Hindlimb muscle (tissue), 1 donor: Measurements from ENCODE around the gene PAX5. TPM values are rescaled to one million over a fixed set of nuclear protein-coding genes. Genes with fewer than 3 reads are reported as not detected.
"Not testable (repeated sequence)": the region's sequence is repeated elsewhere in the genome, so short reads cannot be mapped to it uniquely, and the experiment has no call there.

Experiments used
- DNase-seq: peaks from one replicate; pipeline ENCODE4 v3.0.0-alpha.2; 2013
- polyA plus RNA-seq: library from polyadenylated mRNA; unstranded; fragments of 120-200 nt; gene quantifications from one replicate; pipeline ENCODE4 v1.2.1, GENCODE V29; 2013; ENCODE audit not compliant: insufficient read length

Gene PAX5
- 0.21 TPM for polyA plus RNA-seq

GRCh38 chr9:37033682-37034304, at the start of gene PAX5:
Gene PAX5, minus strand, starts transcription at chr9:37034268. Its CDS starts 237 bp downstream, at chr9:37034031.
- DNase-seq = no peak

DNA sequence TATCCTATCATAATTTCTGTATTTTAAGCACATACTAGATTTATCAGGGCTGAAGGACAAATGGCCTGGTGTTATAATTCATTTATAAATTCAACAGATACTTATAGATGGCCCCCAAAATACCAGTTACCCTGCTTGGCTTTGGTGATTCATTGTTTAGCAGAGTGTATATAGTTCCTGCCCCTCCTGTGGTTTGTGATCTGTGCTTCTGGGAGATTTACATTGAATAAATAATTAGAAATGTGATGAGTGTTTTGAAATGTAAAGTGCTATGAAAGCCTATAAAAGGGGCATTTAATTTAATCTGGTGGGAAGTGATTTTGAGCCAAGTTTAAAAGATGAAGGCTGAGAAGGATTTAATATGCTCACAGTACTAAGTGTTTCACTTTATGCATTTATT, 49.6 kb upstream of the PAX5 start:
- DNase-seq = no peak

- no peak for DNase-seq
Measured at GRCh38 chr9:37082214-37082765, 48.2 kb upstream of the PAX5 start.

DNA sequence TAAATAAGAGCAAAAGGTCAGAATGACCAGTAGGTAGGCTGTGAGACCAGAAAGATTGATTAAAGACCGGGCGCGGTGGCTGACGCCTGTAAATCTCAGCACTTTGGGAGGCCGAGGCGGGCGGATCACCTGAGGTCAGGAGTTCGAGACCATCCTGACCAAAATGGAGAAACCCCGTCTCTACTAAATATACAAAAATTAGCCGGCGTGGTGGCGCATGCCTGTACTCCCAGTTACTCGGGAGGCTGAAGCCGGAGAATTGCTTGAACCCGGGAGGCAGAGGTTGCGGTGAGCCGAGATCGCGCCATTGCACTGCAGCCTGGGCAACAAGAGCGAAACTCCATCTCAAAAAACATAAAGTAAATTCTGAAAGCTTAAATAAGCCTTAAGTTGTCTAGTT, 47.4 kb upstream of the PAX5 start:
- DNase-seq = not testable (repeated sequence)

DNA sequence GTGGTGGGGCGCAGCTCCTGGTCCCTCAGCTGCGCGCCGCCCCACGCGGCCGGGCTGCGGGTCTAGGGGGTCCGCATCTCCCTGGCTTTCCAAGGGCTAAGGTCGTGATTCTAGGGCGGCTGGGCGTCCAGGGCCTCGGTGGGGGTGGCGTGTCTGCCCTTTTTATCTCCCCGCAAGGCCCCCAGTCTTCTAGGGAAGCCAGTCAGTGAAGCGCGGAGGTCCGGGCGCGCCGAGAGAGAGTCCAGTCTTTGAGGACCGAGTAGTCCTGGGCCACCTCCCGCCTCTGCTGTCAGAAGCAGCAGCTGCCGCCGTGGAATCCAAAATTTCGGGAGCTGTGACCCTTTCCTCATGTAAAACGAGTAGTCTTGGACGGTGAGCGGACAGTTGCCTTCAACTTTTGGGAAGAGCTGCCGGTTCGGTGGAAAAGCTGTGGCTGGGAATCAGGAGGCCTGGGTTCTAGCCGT, 46.1 kb upstream of the PAX5 start:
- peak; percentile 38 for DNase-seq

DNA sequence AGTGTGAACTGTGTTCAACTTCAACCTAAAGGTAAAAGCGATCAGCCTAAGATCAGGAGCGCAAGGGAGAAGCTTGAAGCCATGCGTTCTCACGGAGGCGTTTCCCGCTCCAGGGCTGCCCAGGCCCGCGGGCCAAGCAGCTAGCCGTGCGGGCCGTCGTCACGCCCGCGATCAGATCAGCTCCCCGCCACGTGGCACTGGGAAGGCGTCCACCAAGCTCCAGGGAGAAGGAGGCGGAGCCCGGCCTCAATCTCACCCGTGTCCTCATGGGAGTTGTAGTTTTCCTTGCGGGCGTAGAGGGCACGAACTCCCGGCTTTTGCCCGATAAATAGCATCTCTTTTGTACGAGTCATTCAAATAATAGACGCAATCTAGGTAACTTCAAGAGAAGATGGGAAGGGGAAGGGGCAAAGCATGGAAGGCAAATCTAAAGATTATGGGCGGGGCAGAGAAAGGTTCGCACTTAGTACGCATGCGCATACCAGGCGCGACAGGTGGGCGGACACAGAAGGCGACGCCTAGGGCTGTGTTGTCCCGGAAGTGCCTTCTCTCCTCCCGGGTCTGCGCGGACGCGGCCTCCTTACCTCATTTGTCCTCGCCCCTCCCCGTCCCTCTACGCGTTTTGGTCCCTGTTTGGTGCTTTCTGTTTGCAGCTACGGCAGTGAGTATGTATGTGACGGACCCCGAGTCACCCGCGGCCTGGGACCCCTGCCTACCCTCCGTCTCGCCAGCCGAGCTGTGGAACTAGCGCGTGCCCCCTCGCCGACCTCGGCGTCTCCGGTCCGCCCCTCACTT, 45.5 kb upstream of the PAX5 start:
- peak; percentile 92 for DNase-seq

DNA sequence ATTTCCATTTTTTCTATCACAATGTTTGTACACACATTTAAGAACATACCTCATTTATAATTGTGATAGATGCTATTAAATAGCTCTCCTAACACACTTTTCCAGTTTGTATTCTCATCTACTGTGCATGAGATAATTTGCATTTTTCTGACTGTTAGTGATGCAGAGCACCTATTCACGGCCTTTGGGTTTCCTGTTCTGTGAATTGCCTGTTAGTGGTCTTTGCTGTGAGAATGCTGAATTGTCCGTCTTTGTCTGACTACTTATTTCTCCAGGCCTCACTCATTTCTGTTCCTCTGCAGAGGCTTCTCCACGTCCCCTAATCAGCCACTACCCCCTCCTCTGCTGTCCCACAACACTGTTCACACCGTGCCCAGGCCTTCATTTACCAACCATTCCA, 40.7 kb upstream of the PAX5 start:
- DNase-seq = not testable (repeated sequence)

DNA sequence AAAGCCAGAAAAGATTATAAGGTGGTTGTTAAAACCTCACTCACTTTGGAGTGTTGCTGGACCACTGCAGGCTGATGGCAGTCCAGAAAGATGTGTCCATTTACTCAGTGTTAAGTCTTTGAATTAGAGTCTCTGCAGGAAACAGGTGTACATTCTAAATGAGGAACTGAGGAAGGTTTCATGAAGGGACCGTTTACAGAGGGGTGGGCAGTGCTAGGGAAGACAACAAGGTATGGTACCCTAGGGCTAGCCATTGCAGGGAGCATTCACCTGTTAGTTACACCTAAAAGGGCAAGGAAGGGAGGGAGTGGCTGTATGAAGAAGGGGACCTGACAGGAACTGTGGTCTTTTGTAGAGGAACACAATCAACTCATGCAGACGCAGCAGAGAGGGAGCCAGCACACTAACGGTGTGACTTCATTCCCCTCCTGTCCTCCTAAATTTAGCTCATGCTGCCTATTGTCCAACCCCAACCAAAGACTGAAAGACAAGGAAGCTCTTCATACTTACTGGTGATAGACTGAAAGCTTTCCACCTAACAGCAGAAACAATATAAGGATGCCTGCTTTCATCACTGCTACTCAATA, 32.2 kb upstream of the PAX5 start:
- DNase-seq = no peak

DNA sequence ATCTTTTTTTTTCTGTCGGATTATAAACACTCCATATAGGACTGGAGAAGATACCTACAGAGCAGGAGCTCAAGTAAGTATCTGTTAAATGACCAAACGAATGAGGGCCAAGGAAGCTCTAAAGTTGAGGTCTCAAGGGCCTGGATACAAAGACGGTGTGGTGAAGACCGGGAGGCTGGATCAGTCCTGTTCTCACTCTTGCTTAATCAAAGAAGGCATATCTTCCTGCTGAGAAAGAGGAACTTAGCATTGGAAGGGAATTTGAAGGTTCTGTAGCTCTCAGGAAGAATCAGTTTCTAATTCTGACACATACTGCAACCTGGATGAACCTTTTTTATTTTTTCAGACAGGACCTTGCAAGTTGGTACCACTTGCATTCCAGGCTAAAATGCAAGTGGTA, 28.3 kb upstream of the PAX5 start:
- no peak for DNase-seq

DNA sequence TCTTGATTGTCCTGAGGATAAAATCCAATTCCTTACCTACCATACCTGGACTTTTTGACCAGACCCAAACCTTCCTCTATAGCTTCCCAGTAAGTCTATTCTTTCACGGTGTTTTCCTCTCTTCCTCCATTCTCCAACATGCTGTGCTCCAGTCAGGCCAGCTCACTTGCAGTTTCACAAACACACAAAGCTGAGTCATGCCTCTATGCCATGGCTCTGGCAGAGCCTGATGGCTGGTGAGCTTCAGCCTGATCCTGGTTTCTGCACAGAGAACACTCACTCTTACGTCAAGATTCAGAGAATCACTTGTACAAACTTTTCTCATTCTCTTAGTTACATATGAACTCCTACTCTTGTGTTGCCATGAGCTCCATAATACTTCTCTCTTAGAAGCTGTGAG, 27.7 kb upstream of the PAX5 start:
- no peak for DNase-seq

DNA sequence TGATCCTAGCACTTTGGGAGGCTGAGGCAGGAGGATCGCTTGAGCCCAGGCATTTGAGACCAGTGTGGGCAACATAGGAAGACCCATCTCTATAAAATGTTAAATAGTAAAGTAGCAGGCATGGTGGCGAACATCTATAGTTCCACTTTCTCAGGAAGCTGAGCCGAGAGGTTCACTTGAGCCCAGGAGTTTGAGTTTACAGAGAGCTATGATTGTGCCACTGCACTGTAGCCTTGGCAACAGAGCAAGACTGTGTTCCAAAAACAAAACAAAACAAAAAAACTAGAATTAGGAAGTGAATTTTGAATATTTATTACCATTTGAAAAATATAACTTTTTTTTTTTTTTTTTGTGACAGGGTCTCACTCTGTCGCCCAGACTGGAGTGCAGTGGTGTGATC, 26.8 kb upstream of the PAX5 start:
- no peak for DNase-seq

GRCh38 chr9:37056046-37056920, 22.2 kb upstream of the PAX5 start:
- no peak for DNase-seq

- not testable (repeated sequence) for DNase-seq
Measured at GRCh38 chr9:37054363-37054720, 20.3 kb upstream of the PAX5 start.

DNA sequence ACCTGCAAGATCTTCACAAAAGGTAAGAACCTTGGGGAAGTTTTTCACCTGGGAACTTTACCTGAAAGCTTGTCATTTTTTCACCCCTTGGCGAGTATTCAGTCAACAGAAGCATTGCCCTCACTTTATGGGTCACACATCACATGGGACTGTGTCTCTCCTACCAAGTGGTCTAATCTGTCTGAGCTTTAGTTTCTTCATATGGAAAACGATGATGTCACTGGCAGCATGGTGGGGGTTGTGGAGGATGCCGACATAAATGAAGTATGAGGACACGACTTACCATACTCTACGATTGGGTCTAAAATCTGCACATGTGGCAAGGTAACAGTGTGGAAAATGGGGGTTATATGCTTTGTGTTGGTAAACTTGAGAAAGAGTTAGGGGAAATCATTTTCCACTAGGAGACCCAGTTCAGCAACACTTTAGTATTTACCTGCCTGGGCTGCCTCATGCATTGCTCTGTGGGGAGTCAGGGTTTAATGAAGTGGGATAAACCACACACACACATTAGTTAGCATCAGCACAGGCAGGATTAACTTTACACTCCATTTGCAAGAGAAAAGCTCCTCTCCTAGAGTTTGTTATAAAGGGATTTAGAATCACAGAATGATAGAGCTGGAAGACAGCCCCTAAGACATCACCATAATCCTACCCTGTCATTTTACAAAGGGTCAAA, 19.8 kb upstream of the PAX5 start:
- no peak for DNase-seq

- no peak for DNase-seq
Measured at GRCh38 chr9:37046683-37047082, 12.6 kb upstream of the PAX5 start.

GRCh38 chr9:37042421-37042820, 8.4 kb upstream of the PAX5 start:
- DNase-seq = no peak

DNA sequence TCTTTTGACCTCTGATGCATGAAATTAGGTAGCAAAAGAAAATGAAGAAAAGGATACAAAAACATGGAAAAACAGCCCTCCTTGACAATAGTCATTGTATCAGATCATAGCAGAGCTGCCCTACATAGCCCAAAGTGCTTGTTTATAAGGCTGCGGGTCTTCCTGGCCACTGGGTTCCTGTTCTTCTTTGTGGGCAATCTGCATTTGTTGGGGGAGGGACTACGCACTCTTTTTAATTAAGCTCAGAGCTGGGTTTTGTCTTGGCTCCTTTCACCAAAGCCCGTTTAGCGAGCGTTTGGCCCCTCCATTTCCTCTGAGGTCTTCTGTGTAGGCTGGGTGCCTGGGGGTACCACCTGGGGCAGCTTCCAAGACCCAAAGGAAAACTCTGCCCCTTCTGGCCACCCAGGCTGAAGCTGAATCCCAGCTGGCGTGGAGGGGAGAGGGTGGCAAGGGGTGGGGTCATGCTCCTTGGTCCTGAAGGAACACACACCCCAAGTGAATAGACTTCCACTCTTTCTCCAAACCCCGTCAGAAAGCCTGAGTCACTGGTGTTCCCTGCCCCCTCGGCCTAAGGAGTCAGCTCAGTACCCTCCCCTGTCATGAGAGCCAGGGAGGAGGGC, 6.5 kb upstream of the PAX5 start:
- DNase-seq = no peak

- DNase-seq = no peak
Measured at GRCh38 chr9:37038943-37039464, 4.9 kb upstream of the PAX5 start.

DNA sequence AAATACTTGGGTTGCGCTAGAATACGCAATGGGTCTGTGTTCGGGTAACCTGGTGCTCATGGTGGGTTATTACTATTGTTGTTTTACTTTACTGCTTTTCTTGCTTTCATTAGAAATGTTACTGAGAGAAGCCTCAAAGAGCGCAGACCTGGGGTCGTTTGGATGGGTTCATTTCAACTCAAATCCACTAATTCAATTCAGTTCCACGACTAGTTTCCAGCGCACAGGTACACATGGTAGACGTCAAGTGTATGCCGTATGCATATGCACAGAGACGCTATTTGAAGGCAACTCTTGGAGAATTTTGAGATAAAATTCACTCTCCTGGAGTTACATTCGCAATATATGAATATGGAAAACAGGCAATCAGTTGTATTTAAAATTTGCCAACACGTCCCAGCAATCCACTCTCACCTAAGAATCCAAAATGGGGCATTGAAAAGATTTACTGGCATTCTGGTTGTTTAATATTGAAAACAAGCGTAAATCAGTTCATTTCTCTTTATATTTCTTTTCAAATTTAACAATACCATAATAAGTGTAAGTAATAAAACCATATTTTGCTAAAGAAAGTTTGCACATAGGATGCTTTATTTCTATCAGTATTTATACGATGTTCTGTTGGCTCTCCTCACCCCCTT, 4.4 kb upstream of the PAX5 start:
- DNase-seq = no peak

- no peak for DNase-seq
Measured at GRCh38 chr9:37037503-37038301, 3.6 kb upstream of the PAX5 start.
